ENCODE results near the gene PLXNA4.

DNA sequence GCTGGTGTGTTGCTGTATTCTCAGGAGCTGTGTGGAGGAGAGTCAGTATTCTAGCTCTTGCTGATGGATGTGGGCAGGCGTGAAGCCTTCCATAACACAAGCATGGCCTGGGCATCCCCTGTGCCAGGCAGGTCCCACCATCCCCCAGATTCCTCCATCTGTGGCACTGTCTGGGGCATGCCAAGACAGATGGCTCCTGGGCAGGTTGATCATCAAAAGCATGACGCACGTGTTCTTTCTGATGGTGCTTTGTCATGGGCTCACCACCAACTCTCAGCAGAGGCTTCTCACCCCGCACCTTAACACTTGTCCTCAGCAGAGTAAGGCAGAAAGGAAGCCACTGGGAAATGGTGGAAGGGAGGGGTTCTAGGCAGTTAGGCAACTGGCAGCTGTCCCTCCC is 364.3 kb downstream of the PLXNA4 start:
- TF ChIP-seq, protein P1, sequence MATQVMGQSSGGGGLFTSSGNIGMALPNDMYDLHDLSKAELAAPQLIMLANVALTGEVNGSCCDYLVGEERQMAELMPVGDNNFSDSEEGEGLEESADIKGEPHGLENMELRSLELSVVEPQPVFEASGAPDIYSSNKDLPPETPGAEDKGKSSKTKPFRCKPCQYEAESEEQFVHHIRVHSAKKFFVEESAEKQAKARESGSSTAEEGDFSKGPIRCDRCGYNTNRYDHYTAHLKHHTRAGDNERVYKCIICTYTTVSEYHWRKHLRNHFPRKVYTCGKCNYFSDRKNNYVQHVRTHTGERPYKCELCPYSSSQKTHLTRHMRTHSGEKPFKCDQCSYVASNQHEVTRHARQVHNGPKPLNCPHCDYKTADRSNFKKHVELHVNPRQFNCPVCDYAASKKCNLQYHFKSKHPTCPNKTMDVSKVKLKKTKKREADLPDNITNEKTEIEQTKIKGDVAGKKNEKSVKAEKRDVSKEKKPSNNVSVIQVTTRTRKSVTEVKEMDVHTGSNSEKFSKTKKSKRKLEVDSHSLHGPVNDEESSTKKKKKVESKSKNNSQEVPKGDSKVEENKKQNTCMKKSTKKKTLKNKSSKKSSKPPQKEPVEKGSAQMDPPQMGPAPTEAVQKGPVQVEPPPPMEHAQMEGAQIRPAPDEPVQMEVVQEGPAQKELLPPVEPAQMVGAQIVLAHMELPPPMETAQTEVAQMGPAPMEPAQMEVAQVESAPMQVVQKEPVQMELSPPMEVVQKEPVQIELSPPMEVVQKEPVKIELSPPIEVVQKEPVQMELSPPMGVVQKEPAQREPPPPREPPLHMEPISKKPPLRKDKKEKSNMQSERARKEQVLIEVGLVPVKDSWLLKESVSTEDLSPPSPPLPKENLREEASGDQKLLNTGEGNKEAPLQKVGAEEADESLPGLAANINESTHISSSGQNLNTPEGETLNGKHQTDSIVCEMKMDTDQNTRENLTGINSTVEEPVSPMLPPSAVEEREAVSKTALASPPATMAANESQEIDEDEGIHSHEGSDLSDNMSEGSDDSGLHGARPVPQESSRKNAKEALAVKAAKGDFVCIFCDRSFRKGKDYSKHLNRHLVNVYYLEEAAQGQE (IDR thresholded peaks at IDR 0.05; ENCODE audit: insufficient read depth in 1 of 2, low read depth in 2 of 2, low read length in 2 of 2): no peak
- TF ChIP-seq POLR2AphosphoS5 (IDR thresholded peaks at IDR 0.05; ENCODE audit: low read depth, low read length): no peak
